Measurements from ENCODE around the gene CHCHD4. TPM values are rescaled to one million over a fixed set of nuclear protein-coding genes. Genes with fewer than 3 reads are reported as not detected.

CHCHD4 gene
- total and polyA plus RNA-seq, 10 of the 15 experiments (the other 5 are each of a cell fraction or from before 2014, with no cell fraction given) = 21.0 to 46.8 (median 29.0) TPM

GRCh38 chr3:14140668-14141067 is 16.0 kb upstream of the CHCHD4 start:
- H3K4me1 ChIP-seq (ENCODE audit: control insufficient read depth, insufficient read depth, low read length) = peaks cover 16% of the 10 kb centered on the region
- RAD21 ChIA-PET (ENCODE audit: unreplicated experiment) = no interaction called here
- POLR2A ChIA-PET = no interaction called here
- no peak for FAIRE-seq
- H3K79me2 ChIP-seq (ENCODE audit: control insufficient read depth, insufficient read depth, low read length) = no peaks in the 10 kb centered on the region
- TF ChIP-seq, protein P1, sequence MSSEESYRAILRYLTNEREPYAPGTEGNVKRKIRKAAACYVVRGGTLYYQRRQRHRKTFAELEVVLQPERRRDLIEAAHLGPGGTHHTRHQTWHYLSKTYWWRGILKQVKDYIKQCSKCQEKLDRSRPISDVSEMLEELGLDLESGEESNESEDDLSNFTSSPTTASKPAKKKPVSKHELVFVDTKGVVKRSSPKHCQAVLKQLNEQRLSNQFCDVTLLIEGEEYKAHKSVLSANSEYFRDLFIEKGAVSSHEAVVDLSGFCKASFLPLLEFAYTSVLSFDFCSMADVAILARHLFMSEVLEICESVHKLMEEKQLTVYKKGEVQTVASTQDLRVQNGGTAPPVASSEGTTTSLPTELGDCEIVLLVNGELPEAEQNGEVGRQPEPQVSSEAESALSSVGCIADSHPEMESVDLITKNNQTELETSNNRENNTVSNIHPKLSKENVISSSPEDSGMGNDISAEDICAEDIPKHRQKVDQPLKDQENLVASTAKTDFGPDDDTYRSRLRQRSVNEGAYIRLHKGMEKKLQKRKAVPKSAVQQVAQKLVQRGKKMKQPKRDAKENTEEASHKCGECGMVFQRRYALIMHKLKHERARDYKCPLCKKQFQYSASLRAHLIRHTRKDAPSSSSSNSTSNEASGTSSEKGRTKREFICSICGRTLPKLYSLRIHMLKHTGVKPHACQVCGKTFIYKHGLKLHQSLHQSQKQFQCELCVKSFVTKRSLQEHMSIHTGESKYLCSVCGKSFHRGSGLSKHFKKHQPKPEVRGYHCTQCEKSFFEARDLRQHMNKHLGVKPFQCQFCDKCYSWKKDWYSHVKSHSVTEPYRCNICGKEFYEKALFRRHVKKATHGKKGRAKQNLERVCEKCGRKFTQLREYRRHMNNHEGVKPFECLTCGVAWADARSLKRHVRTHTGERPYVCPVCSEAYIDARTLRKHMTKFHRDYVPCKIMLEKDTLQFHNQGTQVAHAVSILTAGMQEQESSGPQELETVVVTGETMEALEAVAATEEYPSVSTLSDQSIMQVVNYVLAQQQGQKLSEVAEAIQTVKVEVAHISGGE (CRISPR knock-in tag; IDR thresholded peaks at IDR 0.05) = no peak
- TF ChIP-seq SIX5 (IDR thresholded peaks at IDR 0.05; ENCODE audit: low read depth, low read length, severe bottlenecking) (no peak), GABPA (IDR thresholded peaks at IDR 0.05; ENCODE audit: low read depth) (no peak), LARP7 (IDR thresholded peaks at IDR 0.05) (no peak), NFYA (IDR thresholded peaks at IDR 0.05; ENCODE audit: borderline replicate concordance, low read depth, low read length) (no peak)
- no peak overlapping the region for H3K4me3 ChIP-seq
- H3K9ac ChIP-seq (ENCODE audit: control insufficient read depth, insufficient read depth, low read length) = no peak overlapping the region
- BruUV-seq (replicated peaks) = no TSS peak
- SMC1A ChIA-PET (ENCODE audit: uncharacterized antibody, unreplicated experiment) = no interaction called here
- H3K27ac ChIP-seq (ENCODE audit: control insufficient read depth, insufficient read depth) = no peak overlapping the region
- no peak for DNase-seq (ENCODE audit: low read depth, low spot score)
- ATAC-seq = no peak
- no peaks in the 10 kb centered on the region for H4K20me1 ChIP-seq (ENCODE audit: control insufficient read depth, insufficient read depth)
- no peak overlapping the region for H2AFZ ChIP-seq (ENCODE audit: control insufficient read depth, low read depth, low read length)
- CTCF ChIA-PET = no interaction called here
- in situ Hi-C loops (cut with MboI) (no loop called here), intact Hi-C loops (cut with micrococcal nuclease; ENCODE audit: unreplicated experiment) (no loop called here)
- H3K9me3 ChIP-seq (replicated peaks; ENCODE audit: control insufficient read depth, insufficient read depth, low read length) = no peaks in the 10 kb centered on the region
- H3K4me2 ChIP-seq (ENCODE audit: control insufficient read depth, insufficient read depth) = no peak overlapping the region
- no peaks in the 10 kb centered on the region for H3K27me3 ChIP-seq (replicated peaks in 1 of 2; ENCODE audit: control insufficient read depth in 2 of 2, insufficient read depth in 2 of 2, low read length in 1 of 2)
- peaks cover 4 to 8% of the 10 kb centered on the region in 2 experiments; a peak in 3 of 4 replicates for H3K36me3 ChIP-seq (ENCODE audit: control insufficient read depth in 2 of 2, insufficient read depth in 2 of 2, low read length in 1 of 2)
- 75% methylated on average over 2 of the region's 2 CpGs for WGBS (ENCODE audit: insufficient coverage, insufficient replicate concordance, low lambda C conversion rate, missing lambda C conversion rate)

Measured in GM12878 (cell line).